ENCODE data around the gene UXS1.
"Not testable (repeated sequence)": the region's sequence is repeated elsewhere in the genome, so short reads cannot be mapped to it uniquely, and the experiment has no call there.

Gene UXS1

GRCh38 chr2:106159866-106160785 is 34.0 kb downstream of the UXS1 start:
- peak; percentile 86 for DNase-seq

DNA sequence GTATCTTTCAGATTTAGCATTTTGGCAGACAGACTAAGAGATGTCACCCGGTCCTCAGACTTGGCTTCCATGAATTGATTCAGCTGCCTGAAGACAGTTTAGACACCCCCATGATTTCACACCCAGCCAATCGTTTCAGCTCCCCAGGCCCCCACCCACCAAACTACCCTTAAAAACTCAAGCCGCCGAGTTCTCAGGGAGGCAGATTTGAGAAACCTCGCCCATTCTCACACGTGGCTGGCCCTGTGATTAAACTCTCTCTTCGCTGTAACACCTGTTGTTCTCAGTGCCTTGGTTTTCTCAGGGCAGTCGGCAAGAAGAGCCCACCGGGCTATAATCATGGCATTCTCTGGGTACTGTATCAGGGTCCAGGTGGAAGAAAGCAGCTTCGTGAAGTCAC is 35.2 kb downstream of the UXS1 start:
- DNase-seq = no peak

DNA sequence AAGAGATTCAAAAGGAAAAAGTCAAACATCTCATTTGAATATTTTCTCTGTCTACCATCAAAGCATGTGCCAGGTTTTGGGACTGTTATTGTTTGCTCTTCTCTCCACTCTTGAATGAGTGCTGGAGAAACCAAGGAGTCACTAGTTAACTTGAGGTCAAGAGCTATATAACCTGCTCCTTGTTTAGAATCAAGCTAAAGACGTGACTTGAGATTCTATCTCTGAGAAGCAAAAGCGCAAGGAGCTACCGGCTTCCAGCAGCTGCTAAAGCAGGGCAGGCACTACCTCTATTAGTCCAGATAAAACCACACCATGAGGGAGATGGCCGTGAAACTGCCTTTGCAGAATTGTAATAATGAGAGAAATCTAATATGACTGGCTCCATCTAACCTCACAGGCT is 36.0 kb downstream of the UXS1 start:
- DNase-seq = no peak

DNA sequence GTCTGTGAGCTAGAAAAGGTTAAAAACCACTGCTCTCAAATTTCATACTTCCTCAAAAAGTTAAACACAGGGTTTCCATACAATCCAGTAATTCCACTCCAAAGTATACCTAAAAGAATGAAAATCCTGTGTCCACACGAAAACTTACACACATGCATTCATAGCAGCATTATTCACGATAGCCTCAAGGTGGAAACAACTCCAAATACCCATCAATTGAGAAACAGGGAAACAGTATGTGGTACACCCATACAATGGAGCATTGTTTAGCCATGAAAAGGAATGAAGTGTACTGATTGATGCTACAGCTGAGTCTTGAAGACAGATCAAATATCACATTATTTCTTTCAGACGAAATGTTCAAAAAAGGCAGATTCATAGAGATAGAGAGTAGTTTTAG is 36.7 kb downstream of the UXS1 start:
- DNase-seq = no peak

- DNase-seq = no peak
Measured at GRCh38 chr2:106156305-106157296, 37.5 kb downstream of the UXS1 start.

DNA sequence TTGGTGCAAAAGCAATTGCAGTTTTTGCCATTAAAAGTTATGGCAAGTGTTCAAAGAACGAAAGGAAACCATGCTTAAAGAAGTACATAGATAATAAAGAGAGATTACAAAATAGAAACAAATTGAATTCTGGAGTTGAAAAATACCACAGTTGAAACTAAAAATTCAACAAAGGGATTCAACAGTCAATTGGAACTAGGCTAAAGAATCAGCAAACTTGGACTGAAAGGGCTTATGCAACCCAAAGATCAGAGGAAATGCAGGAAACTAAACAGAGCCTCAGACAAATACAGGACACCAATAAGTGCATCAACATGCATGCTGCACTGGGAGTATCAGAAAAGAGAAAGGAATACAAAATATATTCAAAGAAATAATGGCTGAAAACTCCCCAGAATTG is 40.3 kb downstream of the UXS1 start:
- no peak for DNase-seq

DNA sequence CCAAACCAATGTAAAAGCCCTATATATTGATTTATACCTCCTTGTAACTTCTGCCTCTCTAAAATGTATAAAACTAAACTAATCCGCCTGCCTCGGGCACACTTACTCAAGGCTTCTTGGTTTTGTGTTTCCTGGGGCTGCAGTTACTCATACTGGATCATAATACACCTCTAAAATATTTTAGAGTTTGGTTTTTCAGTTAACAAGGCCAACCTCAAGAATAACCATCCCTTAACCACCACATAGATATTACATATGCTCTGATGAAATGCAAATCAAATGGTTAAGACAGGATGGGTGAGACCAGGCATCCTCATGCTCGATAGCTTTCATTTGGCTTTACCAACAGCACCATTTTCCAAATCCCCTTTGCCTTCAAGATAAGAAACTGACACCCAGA is 46.4 kb downstream of the UXS1 start:
- no peak for DNase-seq

DNA sequence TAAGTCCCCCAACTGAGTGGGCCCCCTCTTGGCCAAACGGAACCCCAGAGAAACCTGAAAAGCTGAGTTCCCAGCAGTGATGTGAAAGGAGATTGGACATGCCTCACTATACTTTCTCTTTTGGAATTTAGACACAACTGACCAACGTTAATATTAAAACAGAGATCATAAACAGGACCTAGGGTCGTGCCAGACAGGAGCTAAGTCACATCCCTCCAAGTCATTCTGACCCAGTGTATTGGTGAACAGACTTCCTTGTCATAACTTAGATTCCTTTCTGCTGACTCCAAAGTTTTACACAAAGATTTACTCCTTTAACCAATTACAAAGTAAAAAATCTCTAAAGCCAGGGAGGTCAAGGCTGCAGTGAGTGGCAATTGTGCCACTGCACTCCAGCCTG is 46.9 kb downstream of the UXS1 start:
- no peak for DNase-seq

DNA sequence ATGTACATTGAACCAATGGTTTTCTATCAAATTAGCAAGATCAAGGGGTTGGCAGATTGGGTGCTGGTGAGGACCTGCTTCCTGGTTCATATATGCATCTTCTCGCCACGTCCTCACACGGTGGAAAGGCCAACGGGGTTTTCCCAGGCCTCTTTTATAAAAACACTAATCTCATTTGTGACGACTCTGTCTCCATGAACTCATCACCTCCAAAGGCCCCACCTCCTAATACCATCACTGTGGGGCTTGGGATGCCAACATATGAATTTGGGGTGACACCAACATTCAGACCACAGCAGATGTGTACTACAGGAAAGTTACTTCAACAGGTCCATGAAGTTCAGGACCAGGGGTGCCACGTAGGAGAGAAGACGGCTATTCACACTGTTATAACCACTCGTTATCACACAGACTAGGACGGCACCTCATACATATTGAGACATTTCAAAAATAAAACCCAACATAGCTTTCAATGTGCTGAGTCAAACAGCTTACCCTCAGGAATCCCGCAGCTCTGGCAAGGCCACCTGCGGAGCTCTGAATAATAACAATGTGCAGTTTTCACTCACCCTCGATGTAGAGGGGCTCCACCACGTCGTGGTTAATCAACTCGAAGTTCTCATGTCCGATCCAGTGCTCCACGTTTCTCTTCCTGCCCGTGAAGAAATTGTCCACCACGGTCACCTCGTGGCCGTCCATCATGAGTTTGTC is 49.3 kb downstream of the UXS1 start:
- DNase-seq = no peak

GRCh38 chr2:106143495-106144215 is 50.4 kb downstream of the UXS1 start:
- DNase-seq = no peak

DNA sequence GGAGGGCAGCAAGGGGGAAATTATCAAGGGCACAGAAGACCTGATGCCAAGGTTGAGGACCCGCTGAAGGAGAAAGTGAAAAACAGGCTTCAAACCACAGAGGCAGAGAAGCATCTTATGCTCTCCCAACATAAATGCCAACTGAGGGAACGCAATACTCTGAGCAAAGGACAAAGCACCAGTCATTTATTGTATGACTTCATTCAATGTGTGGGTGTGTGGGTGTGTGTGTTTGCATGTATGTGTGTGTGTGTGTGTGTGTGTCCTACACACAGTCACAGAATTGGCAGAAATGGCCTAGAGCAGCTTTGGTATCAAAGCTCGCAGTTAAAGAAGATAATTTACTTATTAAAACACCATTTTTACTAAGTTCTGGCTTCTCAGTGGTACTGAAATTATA is 51.4 kb downstream of the UXS1 start:
- DNase-seq = no peak

DNA sequence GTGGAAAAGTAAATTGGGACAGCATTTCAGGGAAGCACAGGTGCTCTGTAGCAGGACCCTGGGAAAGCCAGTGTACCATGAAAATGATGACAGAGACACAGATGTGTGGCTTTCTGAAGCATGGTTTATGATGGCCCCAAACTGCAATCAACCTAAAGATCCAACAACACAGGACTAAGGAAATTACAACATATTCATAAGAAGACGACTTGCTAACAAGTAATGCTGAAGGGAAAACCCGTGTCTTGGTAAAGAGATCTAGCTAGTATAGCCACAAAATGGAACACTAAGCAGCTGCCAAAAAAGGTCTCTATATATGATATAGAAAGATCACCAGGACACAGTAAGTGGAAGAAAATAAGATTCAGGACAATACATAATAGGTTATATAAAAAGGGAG is 53.2 kb downstream of the UXS1 start:
- DNase-seq = no peak

GRCh38 chr2:106140113-106140512 is 54.0 kb downstream of the UXS1 start:
- no peak for DNase-seq

GRCh38 chr2:106139238-106139935 is 54.7 kb downstream of the UXS1 start:
- DNase-seq = no peak

DNA sequence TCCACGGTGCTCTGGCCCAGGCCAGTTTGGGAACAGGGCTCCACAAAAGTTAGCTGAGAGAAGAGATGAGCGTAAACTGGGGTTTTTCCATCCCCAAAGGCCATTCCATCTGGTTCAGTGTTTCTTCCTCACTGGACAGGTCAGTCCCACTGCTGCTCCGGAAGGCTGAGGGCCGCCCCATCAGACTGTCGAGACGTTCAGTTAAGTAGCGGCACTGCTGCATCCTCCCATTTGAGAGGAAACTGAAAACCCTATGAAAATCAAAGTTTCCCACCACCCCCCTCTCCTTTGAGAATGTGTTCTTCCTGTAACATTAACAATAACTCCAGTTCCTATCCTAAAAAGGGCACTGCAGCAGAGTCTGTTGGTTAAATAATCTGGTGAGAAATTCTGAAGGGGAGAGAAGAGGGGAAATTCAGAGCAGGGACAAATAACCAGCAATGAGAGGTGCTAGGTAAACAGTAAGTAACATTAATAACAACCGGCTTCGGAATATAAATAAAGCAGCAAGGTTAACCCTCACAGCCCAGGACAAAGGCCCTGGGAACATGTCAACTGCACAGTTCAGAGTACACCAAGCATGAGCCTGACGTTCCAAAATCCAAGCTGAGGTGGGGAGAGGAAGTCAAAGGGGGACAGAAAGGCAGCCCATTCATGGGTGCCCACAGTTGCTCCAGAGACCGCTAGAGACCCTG is 55.4 kb downstream of the UXS1 start:
- DNase-seq = no peak

DNA sequence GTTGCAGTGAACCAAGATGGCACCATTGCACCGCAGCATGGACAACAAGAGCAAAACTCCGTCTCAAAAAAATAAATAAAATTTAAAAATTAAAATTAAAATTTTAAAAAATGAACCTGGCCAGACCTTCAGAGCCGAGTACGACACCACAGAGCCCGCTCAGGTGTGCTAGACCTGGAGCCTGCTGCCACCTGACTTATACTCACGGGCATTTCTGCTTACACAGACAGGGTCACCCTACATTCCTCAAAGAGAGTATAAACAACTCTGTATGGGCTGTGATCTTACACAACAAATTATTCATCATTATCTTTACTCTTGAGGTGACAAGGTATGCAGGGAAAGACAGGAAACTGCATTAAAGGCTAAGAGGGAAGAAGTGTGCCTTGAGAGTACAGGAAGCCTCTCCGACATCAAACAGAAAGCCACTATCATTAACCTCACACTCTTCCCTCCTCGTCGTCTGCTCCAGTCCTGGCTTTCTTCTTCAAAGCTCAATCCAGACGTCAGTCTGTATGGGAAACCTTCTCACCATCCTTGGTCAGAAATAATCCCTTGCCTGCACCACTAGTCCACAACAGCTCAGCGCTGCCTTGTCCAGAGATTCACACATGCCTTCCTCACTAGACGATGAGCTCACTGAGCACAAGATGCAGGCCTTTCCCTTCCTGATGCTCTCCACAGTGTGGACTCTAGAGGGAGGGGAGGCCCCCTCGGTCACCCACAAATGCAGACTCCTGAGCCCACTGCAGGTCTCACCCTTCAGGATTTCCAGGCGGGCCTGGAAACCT is 56.2 kb downstream of the UXS1 start:
- no peak for DNase-seq

DNA sequence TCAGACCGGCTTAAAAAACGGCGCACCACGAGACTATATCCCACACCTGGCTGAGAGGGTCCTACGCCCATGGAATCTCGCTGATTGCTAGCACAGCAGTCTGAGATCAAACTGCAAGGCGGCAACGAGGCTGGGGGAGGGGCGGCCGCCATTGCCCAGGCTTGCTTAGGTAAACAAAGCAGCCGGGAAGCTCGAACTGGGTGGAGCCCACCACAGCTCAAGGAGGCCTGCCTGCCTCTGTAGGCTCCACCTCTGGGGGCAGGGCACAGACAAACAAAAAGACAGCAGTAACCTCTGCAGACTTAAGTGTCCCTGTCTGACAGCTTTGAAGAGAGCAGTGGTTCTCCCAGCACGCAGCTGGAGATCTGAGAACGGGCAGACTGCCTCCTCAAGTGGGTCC is 62.9 kb downstream of the UXS1 start:
- not testable (repeated sequence) for DNase-seq

- DNase-seq = no peak
Measured at GRCh38 chr2:106130251-106130998, 63.7 kb downstream of the UXS1 start.

GRCh38 chr2:106129592-106129991 is 64.5 kb downstream of the UXS1 start:
- no peak for DNase-seq
